Caco-2 (cell line): ENCODE measurements around the gene TEX264. TPM values are rescaled to one million over a fixed set of nuclear protein-coding genes. Genes with fewer than 3 reads are reported as not detected.

Experiments used
- BruUV-seq: library from RNA; stranded (reverse); fragments of 400-500 nt; replicated peaks from 2 replicates; lab custom pipeline; 2021; lab: Mats Ljungman, UMichigan
- CTCF ChIA-PET: fragments of 300-600 bp; sonication (Branson Sonifier 250); formaldehyde crosslinking; loops from one replicate; lab custom pipeline; 2022; ENCODE audit warnings: antibody characterized with exemption; lab: Charles Lee
- POLR2A ChIA-PET: fragments of 300-600 bp; sonication (Branson Sonifier 250); formaldehyde crosslinking; loops from one replicate; lab custom pipeline; 2022; ENCODE audit warnings: antibody characterized with exemption; lab: Charles Lee
- DNase-seq, 2 experiments: peaks; one replicate each; pipeline versions ENCODE4 v3.0.0 to v3.0.0-alpha.2; 2020 to 2022
- H3K27me3 ChIP-seq: replicated peaks from 2 replicates; pipeline ENCODE4 v1.6.0; 2011; ENCODE audit warnings: low read length; ENCODE audit not compliant: control insufficient read depth, insufficient read depth
- H3K36me3 ChIP-seq: 2 replicates; pipeline ENCODE4 v1.5.1; 2011; ENCODE audit warnings: low read length; ENCODE audit not compliant: control insufficient read depth, insufficient read depth
- H3K4me1 ChIP-seq: fragments of 250-450 bp; sonication (Bioruptor Pico); 2 replicates; pipeline ENCODE4 v1.5.1; 2020; ENCODE audit warnings: mild to moderate bottlenecking
- H3K4me3 ChIP-seq: 2 replicates; pipeline ENCODE4 v1.5.1; 2011; ENCODE audit warnings: low read depth, mild to moderate bottlenecking, control low read depth, low read length
- H3K9me3 ChIP-seq: fragments of 250-450 bp; sonication (Bioruptor Pico); 2 replicates; pipeline ENCODE4 v1.5.1; 2020; ENCODE audit warnings: mild to moderate bottlenecking, moderate library complexity
- H3K27ac Mint-ChIP-seq: one replicate; pipeline ENCODE4 v1.8.0; 2022; ENCODE audit warnings: mixed read lengths; ENCODE audit not compliant: unreplicated experiment
- H3K27me3 Mint-ChIP-seq: one replicate; pipeline ENCODE4 v1.8.0; 2022; ENCODE audit warnings: mixed read lengths; ENCODE audit not compliant: insufficient read depth, unreplicated experiment
- H3K36me3 Mint-ChIP-seq: one replicate; pipeline ENCODE4 v1.8.0; 2022; ENCODE audit warnings: mild to moderate bottlenecking, mixed read lengths; ENCODE audit not compliant: insufficient read depth, unreplicated experiment
- H3K4me1 Mint-ChIP-seq: one replicate; pipeline ENCODE4 v1.8.0; 2022; ENCODE audit warnings: low read depth, mixed read lengths; ENCODE audit not compliant: unreplicated experiment
- H3K4me3 Mint-ChIP-seq: one replicate; pipeline ENCODE4 v1.8.0; 2022; ENCODE audit warnings: mild to moderate bottlenecking, moderate library complexity, mixed read lengths; ENCODE audit not compliant: unreplicated experiment
- H3K9me3 Mint-ChIP-seq: one replicate; pipeline ENCODE4 v1.8.0; 2022; ENCODE audit warnings: mixed read lengths; ENCODE audit not compliant: unreplicated experiment
- intact Hi-C: fragments of 100-400 bp; cut with micrococcal nuclease; formaldehyde crosslinking; loops from one replicate; pipeline ENCODE4 v1.10.0; 2022; ENCODE audit not compliant: unreplicated experiment
- total RNA-seq: library from RNA; stranded (reverse); gene quantifications from 2 replicates; pipeline ENCODE4 v1.2.3, GENCODE V29; 2022
- TF ChIP-seq, protein P1 (sequence below), 2 experiments: fragments of 200-600 bp in 1 of 2; IDR thresholded peaks; 1 replicate in 1 of 2; 2 replicates in 1 of 2; pipeline versions ENCODE4 v1.5.1 to v1.8.0; 2011 to 2022; ENCODE audit warnings: antibody characterized with exemption in 1 of 2, control low read depth in 1 of 2, inconsistent platforms in 1 of 2, low read depth in 1 of 2, low read length in 1 of 2, mild to moderate bottlenecking in 1 of 2, moderate library complexity in 1 of 2; ENCODE audit not compliant: insufficient read depth in 1 of 2, severe bottlenecking in 1 of 2, unreplicated experiment in 1 of 2

TEX264 gene
- total RNA-seq, 1 experiment from 2014 or later = 37.9 TPM

DNA sequence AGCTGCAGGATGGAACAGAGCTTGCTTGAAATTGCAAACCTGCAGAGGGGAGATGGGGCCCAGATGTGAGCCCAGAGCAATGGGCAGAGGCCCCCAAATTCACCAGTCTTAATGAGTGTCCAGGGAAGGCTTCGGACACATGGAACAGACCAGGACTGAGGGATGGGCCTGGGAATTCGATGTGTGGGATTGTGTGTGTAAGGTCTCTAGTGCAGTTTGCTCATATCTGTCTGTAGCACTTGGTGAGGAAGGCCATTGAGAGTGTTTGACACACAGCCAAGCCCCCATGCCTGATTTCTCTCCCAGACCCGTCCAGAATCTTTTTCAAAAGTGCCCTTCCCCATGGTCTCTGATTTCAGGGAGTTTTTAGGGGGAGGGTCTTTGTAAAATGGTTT lies 17.2 kb downstream of the TEX264 start:
- Mint-ChIP-seq H3K4me1 (no peaks in the 10 kb centered on the region), H3K27me3 (no peaks in the 10 kb centered on the region), H3K9me3 (no peaks in the 10 kb centered on the region), H3K27ac (no peak overlapping the region), H3K36me3 (peaks cover 18% of the 10 kb centered on the region), H3K4me3 (no peak overlapping the region)
- intact Hi-C loops = no loop called here
- Histone ChIP-seq H3K27me3 (no peaks in the 10 kb centered on the region), H3K4me3 (no peak overlapping the region), H3K4me1 (no peaks in the 10 kb centered on the region), H3K36me3 (no peaks in the 10 kb centered on the region; the same call in 1 of the 2 replicates), H3K9me3 (no peaks in the 10 kb centered on the region)
- ChIA-PET CTCF (no interaction called here), POLR2A (no interaction called here)
- no peak for DNase-seq
- BruUV-seq = no TSS peak
- TF ChIP-seq, protein P1, sequence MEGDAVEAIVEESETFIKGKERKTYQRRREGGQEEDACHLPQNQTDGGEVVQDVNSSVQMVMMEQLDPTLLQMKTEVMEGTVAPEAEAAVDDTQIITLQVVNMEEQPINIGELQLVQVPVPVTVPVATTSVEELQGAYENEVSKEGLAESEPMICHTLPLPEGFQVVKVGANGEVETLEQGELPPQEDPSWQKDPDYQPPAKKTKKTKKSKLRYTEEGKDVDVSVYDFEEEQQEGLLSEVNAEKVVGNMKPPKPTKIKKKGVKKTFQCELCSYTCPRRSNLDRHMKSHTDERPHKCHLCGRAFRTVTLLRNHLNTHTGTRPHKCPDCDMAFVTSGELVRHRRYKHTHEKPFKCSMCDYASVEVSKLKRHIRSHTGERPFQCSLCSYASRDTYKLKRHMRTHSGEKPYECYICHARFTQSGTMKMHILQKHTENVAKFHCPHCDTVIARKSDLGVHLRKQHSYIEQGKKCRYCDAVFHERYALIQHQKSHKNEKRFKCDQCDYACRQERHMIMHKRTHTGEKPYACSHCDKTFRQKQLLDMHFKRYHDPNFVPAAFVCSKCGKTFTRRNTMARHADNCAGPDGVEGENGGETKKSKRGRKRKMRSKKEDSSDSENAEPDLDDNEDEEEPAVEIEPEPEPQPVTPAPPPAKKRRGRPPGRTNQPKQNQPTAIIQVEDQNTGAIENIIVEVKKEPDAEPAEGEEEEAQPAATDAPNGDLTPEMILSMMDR (IDR thresholded peaks at IDR 0.05; ENCODE audit: insufficient read depth in 1 of 2, low read depth in 1 of 2, low read length in 1 of 2, severe bottlenecking in 1 of 2, unreplicated experiment in 1 of 2) = no peak

GRCh38 chr3:51691021-51691420 lies 20.0 kb downstream of the TEX264 start:
- H3K9me3 Mint-ChIP-seq = no peaks in the 10 kb centered on the region
- POLR2A ChIA-PET = no interaction called here

GRCh38 chr3:51691949-51692348 lies 20.9 kb downstream of the TEX264 start:
- POLR2A ChIA-PET = interaction anchor here (0.6 kb wide), 2 partner anchors 192 to 302 kb away, joined by 3 to 13 read pairs; no protein-coding TSS in a partner anchor
- H3K9me3 Mint-ChIP-seq = no peaks in the 10 kb centered on the region
- no peaks in the 10 kb centered on the region for H3K4me1 ChIP-seq
- TF ChIP-seq, protein P1 (IDR thresholded peaks at IDR 0.05; ENCODE audit: insufficient read depth in 1 of 2, low read depth in 1 of 2, low read length in 1 of 2, severe bottlenecking in 1 of 2, unreplicated experiment in 1 of 2) = no peak
- no TSS peak for BruUV-seq
- no peak overlapping the region for H3K4me3 Mint-ChIP-seq
- H3K4me3 ChIP-seq = no peak overlapping the region
- H3K4me1 Mint-ChIP-seq = no peaks in the 10 kb centered on the region
- DNase-seq = no peak
- H3K27me3 Mint-ChIP-seq = no peaks in the 10 kb centered on the region
- CTCF ChIA-PET = no interaction called here
- H3K9me3 ChIP-seq = no peaks in the 10 kb centered on the region
- no peak overlapping the region for H3K27ac Mint-ChIP-seq
- no peaks in the 10 kb centered on the region for H3K27me3 ChIP-seq
- intact Hi-C loops = no loop called here
- H3K36me3 Mint-ChIP-seq = peaks cover 2% of the 10 kb centered on the region
- no peaks in the 10 kb centered on the region for H3K36me3 ChIP-seq

More at GRCh38 chr3:51691021-51691420, 20.0 kb downstream of the TEX264 start:
- H3K27ac Mint-ChIP-seq = no peak overlapping the region
- no peaks in the 10 kb centered on the region for H3K4me1 Mint-ChIP-seq
- Histone ChIP-seq H3K4me1 (no peaks in the 10 kb centered on the region), H3K36me3 (no peaks in the 10 kb centered on the region), H3K27me3 (no peaks in the 10 kb centered on the region), H3K4me3 (no peak overlapping the region), H3K9me3 (no peaks in the 10 kb centered on the region)
- peaks cover 5% of the 10 kb centered on the region for H3K36me3 Mint-ChIP-seq
- H3K27me3 Mint-ChIP-seq = no peaks in the 10 kb centered on the region
- no peak overlapping the region for H3K4me3 Mint-ChIP-seq
- CTCF ChIA-PET = interaction anchor here (0.7 kb wide), 1 partner anchor 21 kb away, joined by 3 read pairs; no protein-coding TSS in a partner anchor
- no TSS peak for BruUV-seq
- intact Hi-C loops = no loop called here
- DNase-seq = no peak
- TF ChIP-seq, protein P1 (IDR thresholded peaks at IDR 0.05; ENCODE audit: insufficient read depth in 1 of 2, low read depth in 1 of 2, low read length in 1 of 2, severe bottlenecking in 1 of 2, unreplicated experiment in 1 of 2) = no peak
